Neuronal stem cell (in vitro differentiated cells): Measurements from ENCODE around the gene INSR.
"Not testable (repeated sequence)": the region's sequence is repeated elsewhere in the genome, so short reads cannot be mapped to it uniquely, and the experiment has no call there.

Experiments
- DNase-seq: peaks from one replicate; pipeline ENCODE4 v3.0.0-alpha.2; 2013; ENCODE audit warnings: low spot score
- H2AFZ ChIP-seq: one replicate; pipeline ENCODE4 v1.6.1; 2013; ENCODE audit warnings: mild to moderate bottlenecking, low read length, inconsistent platforms
- H2AK5ac ChIP-seq: 2 replicates; pipeline ENCODE4 v1.6.1; 2013; ENCODE audit warnings: low read depth, mild to moderate bottlenecking, inconsistent platforms, low read length, moderate library complexity, mixed read lengths
- H2BK120ac ChIP-seq: 2 replicates; pipeline ENCODE4 v1.6.1; 2013; ENCODE audit warnings: low read depth, mild to moderate bottlenecking, inconsistent platforms, low read length, moderate library complexity, mixed read lengths
- H2BK12ac ChIP-seq: one replicate; pipeline ENCODE4 v1.6.1; 2013; ENCODE audit warnings: low read length, inconsistent platforms
- H2BK15ac ChIP-seq: 2 replicates; pipeline ENCODE4 v1.6.1; 2013; ENCODE audit warnings: mild to moderate bottlenecking, low read length, inconsistent platforms, mixed read lengths
- H2BK5ac ChIP-seq: one replicate; pipeline ENCODE4 v1.6.1; 2013; ENCODE audit warnings: inconsistent platforms, mild to moderate bottlenecking, low read length, moderate library complexity
- H3K14ac ChIP-seq: one replicate; pipeline ENCODE4 v1.6.1; 2013; ENCODE audit warnings: low read length, inconsistent platforms
- H3K18ac ChIP-seq: 2 replicates; pipeline ENCODE4 v1.6.1; 2013; ENCODE audit warnings: low read length, inconsistent platforms
- H3K23ac ChIP-seq: 2 replicates; pipeline ENCODE4 v1.6.1; 2013; ENCODE audit warnings: low read depth, mild to moderate bottlenecking, mixed read lengths, low read length, inconsistent platforms; ENCODE audit not compliant: poor library complexity
- H3K27ac ChIP-seq: replicated peaks from 3 replicates; pipeline ENCODE4 v1.5.1; 2013; ENCODE audit warnings: low read length, inconsistent platforms
- H3K27me3 ChIP-seq, 3 experiments: 2 replicates each; pipeline ENCODE4 v1.6.1; 2013; ENCODE audit warnings: low read length in 3 of 3, mild to moderate bottlenecking in 2 of 3, inconsistent platforms in 1 of 3, low read depth in 1 of 3, mixed read lengths in 1 of 3, moderate library complexity in 1 of 3; ENCODE audit not compliant: control insufficient read depth in 3 of 3, insufficient read depth in 3 of 3
- H3K36me3 ChIP-seq, 2 donors: replicated peaks in 1 of 2; 2 replicates each; pipeline ENCODE4 v1.6.1; 2013; ENCODE audit warnings: low read length in 2 of 2; ENCODE audit not compliant: control insufficient read depth in 2 of 2, insufficient read depth in 2 of 2
- H3K4ac ChIP-seq: 2 replicates; pipeline ENCODE4 v1.6.1; 2013; ENCODE audit warnings: inconsistent platforms, mild to moderate bottlenecking, low read length, moderate library complexity
- H3K4me1 ChIP-seq, 2 donors: 1 replicate in 1 of 2; 2 replicates in 1 of 2; pipeline ENCODE4 v1.6.1; 2013; ENCODE audit warnings: low read length in 2 of 2, low read depth in 1 of 2; ENCODE audit not compliant: control insufficient read depth in 2 of 2, insufficient read depth in 1 of 2
- H3K4me2 ChIP-seq: one replicate; pipeline ENCODE4 v1.6.1; 2013; ENCODE audit warnings: mild to moderate bottlenecking, low read length, inconsistent platforms; ENCODE audit not compliant: insufficient read depth, poor library complexity, severe bottlenecking
- H3K4me3 ChIP-seq, 2 donors: 2 replicates each; pipeline ENCODE4 v1.5.1; 2013; ENCODE audit warnings: low read length in 2 of 2, mild to moderate bottlenecking in 2 of 2, inconsistent platforms in 1 of 2, moderate library complexity in 1 of 2
- H3K79me1 ChIP-seq: one replicate; pipeline ENCODE4 v1.6.1; 2013; ENCODE audit warnings: low read depth, mild to moderate bottlenecking, inconsistent platforms, low read length, moderate library complexity
- H3K9ac ChIP-seq: one replicate; pipeline ENCODE4 v1.6.1; 2013; ENCODE audit warnings: mild to moderate bottlenecking, low read depth, low read length, inconsistent platforms; ENCODE audit not compliant: poor library complexity
- H3K9me3 ChIP-seq, 2 donors: replicated peaks in 1 of 2; 2 replicates each; pipeline versions ENCODE3 to v1.6.1; 2013; ENCODE audit warnings: low read length in 2 of 2, mild to moderate bottlenecking in 2 of 2, inconsistent platforms in 1 of 2, low read depth in 1 of 2, mixed read lengths in 1 of 2, moderate library complexity in 1 of 2; ENCODE audit not compliant: control insufficient read depth in 2 of 2, insufficient read depth in 1 of 2
- H4K8ac ChIP-seq: one replicate; pipeline ENCODE4 v1.6.1; 2013; ENCODE audit warnings: low read depth, mild to moderate bottlenecking, inconsistent platforms, low read length, moderate library complexity
- H4K91ac ChIP-seq: one replicate; pipeline ENCODE4 v1.6.1; 2013; ENCODE audit warnings: low read length, low read depth, mild to moderate bottlenecking, inconsistent platforms; ENCODE audit not compliant: poor library complexity
- WGBS, 2 donors: extraction: QIAGEN DNeasy Blood & Tissue Kit; methylation state at CpG; one replicate each; pipeline ENCODE4 v1.1.7; 2013; ENCODE audit warnings: missing lambda C conversion rate in 2 of 2, mixed read lengths in 1 of 2; ENCODE audit not compliant: insufficient read length in 2 of 2, insufficient replicate concordance in 1 of 2; ENCODE audit errors: extremely low coverage in 2 of 2; 5-methylcytosine and 5-hydroxymethylcytosine counted together

The INSR gene

GRCh38 chr19:7210359-7210758, 83.9 kb downstream of the INSR start:
- no peak overlapping the region for H2AK5ac ChIP-seq
- H3K27ac ChIP-seq, result no peak overlapping the region
- H3K4me1 ChIP-seq, result peaks cover 3 to 4% of the 10 kb centered on the region in 2 donors
- no peaks in the 10 kb centered on the region for H3K9me3 ChIP-seq
- no peak overlapping the region for H3K4ac ChIP-seq
- no peak overlapping the region for H4K8ac ChIP-seq
- no peak overlapping the region for H3K4me3 ChIP-seq
- H3K36me3 ChIP-seq, result peaks cover 0 to 2% of the 10 kb centered on the region in 2 donors
- H3K23ac ChIP-seq, result no peak overlapping the region
- WGBS, 2 donors, result no CpG with 5 or more reads among the region's 4 CpGs
- H2BK120ac ChIP-seq, result no peak overlapping the region
- H3K9ac ChIP-seq, result no peak overlapping the region
- H2BK12ac ChIP-seq, result no peak overlapping the region
- no peak overlapping the region for H2AFZ ChIP-seq
- H4K91ac ChIP-seq, result no peak overlapping the region
- no peak overlapping the region for H2BK15ac ChIP-seq
- H3K79me1 ChIP-seq, result no peaks in the 10 kb centered on the region
- H3K4me2 ChIP-seq, result no peak overlapping the region
- no peak overlapping the region for H3K18ac ChIP-seq
- no peak overlapping the region for H2BK5ac ChIP-seq
- no peak overlapping the region for H3K14ac ChIP-seq
- DNase-seq, result no peak
- H3K27me3 ChIP-seq, result no peaks in the 10 kb centered on the region

- H3K4ac ChIP-seq, H3K9ac ChIP-seq, H2BK5ac ChIP-seq, H3K27me3 ChIP-seq, DNase-seq, H3K36me3 ChIP-seq, H2AK5ac ChIP-seq, H3K23ac ChIP-seq, H3K4me2 ChIP-seq, H3K9me3 ChIP-seq, H4K8ac ChIP-seq, H4K91ac ChIP-seq, H3K14ac ChIP-seq, H3K4me1 ChIP-seq, H2BK12ac ChIP-seq, H2BK15ac ChIP-seq, H3K18ac ChIP-seq, H2AFZ ChIP-seq, H3K27ac ChIP-seq, H3K79me1 ChIP-seq, H2BK120ac ChIP-seq, H3K4me3 ChIP-seq: not testable (repeated sequence)
- WGBS, 2 donors, result no CpG with 5 or more reads among the region's 15 CpGs
These were observed 84.5 kb downstream of the INSR start for GRCh38 chr19:7209597-7210325.

- H3K36me3 ChIP-seq, H3K4me1 ChIP-seq, H4K91ac ChIP-seq, H3K9me3 ChIP-seq, H3K79me1 ChIP-seq, H3K23ac ChIP-seq, H3K9ac ChIP-seq, H3K18ac ChIP-seq, H4K8ac ChIP-seq, H3K27ac ChIP-seq, DNase-seq, H2BK15ac ChIP-seq, H2BK12ac ChIP-seq, H3K4me2 ChIP-seq, H3K4ac ChIP-seq, H2BK120ac ChIP-seq, H2BK5ac ChIP-seq, H3K14ac ChIP-seq, H2AK5ac ChIP-seq, H3K4me3 ChIP-seq, H3K27me3 ChIP-seq, H2AFZ ChIP-seq: not testable (repeated sequence)
- WGBS, 2 donors, result no CpG with 5 or more reads among the region's 3 CpGs
These were observed 85.2 kb downstream of the INSR start for GRCh38 chr19:7209036-7209435.

- no peak overlapping the region for H3K4me2 ChIP-seq
- H2BK5ac ChIP-seq, result no peak overlapping the region
- no peak overlapping the region for H3K27ac ChIP-seq
- H3K9ac ChIP-seq, result no peak overlapping the region
- no peak overlapping the region for H3K14ac ChIP-seq
- no peak overlapping the region for H3K23ac ChIP-seq
- WGBS, 2 donors, result no CpG with 5 or more reads among the region's 12 CpGs
- peaks cover 0 to 2% of the 10 kb centered on the region in 2 donors for H3K36me3 ChIP-seq
- no peak overlapping the region for H2BK12ac ChIP-seq
- H2BK120ac ChIP-seq, result no peak overlapping the region
- no peaks in the 10 kb centered on the region for H3K79me1 ChIP-seq
- no peak overlapping the region for H4K91ac ChIP-seq
- DNase-seq, result no peak
- no peak overlapping the region for H3K18ac ChIP-seq
- H3K27me3 ChIP-seq, result no peaks in the 10 kb centered on the region
- no peak overlapping the region for H2AK5ac ChIP-seq
- H3K4me3 ChIP-seq, result no peak overlapping the region
- H3K9me3 ChIP-seq, result no peaks in the 10 kb centered on the region
- no peak overlapping the region for H3K4ac ChIP-seq
- H3K4me1 ChIP-seq, result no peaks in the 10 kb centered on the region
- no peak overlapping the region for H2AFZ ChIP-seq
- H2BK15ac ChIP-seq, result no peak overlapping the region
- H4K8ac ChIP-seq, result no peak overlapping the region
These were observed 90.9 kb downstream of the INSR start for GRCh38 chr19:7203332-7203731.
